GM19438 (cell line): ENCODE measurements around the gene SFMBT2.

Experiments
- ATAC-seq: cut with Tn5 transposase; IDR thresholded peaks from one replicate; pipeline ENCODE4 v1.9.1; 2021; ENCODE audit warnings: low read depth; ENCODE audit not compliant: unreplicated experiment

Gene SFMBT2

DNA sequence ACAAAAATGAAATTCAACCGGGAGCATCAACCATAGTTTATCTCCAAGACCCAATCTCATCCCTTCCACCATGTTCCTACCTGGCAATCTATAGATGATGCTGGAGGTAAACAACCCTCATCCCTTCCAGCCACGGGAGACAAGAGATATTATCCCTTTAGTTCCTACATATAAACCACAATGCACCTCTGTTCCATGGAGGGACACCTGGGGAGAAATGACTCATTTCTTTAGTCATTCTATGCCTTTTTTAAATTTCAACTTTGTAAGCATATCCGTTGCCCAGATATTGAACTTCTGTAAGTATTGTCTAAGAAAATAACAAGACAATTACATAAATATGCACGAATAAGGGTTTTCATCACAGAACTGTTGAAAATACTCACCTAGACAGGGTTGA is 15.5 kb upstream of the SFMBT2 start:
- no peak for ATAC-seq

- no peak for ATAC-seq
Observed at GRCh38 chr10:7425691-7426090, 14.9 kb upstream of the SFMBT2 start.

DNA sequence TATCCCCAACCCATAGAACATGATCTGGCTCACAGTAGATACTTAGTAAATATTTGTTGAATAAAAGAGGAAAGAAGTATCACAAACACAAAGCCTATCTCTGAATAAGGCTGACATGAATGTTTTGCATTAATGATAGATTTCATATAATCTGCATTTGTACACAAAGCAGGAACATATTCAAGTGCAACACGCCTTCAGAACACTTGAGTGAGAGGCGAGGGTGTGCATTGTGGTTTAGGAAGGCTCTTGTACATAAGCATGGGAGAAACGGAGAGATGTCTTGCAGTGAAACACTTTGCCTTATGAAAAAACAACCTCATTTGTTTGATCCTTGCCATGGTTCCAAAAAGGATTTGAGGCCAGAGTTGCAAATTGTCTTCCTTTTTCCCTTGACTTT is 14.1 kb upstream of the SFMBT2 start:
- ATAC-seq: no peak

- ATAC-seq: no peak
Observed at GRCh38 chr10:7424315-7424714, 13.5 kb upstream of the SFMBT2 start.

GRCh38 chr10:7423521-7423920 is 12.7 kb upstream of the SFMBT2 start:
- ATAC-seq: no peak

DNA sequence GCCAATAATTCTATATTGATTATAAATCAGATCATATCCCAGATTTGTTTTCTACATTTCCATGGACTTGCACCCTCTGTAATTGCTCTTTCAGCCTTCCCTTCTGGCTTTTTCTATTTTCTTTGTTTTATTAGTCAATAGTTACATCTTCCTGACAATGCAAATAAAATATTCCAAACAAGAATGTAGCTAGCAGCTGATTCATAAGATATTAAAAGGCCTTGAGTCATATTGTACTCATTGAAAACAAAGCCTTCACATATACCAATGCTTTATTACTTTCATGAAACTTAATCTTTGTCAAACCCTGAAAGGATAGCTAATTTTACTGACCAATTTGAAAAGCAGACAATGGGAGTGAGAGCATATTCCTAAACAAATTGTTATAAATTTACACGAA is 10.7 kb upstream of the SFMBT2 start:
- ATAC-seq: no peak

GRCh38 chr10:7419998-7420397 is 9.2 kb upstream of the SFMBT2 start:
- no peak for ATAC-seq

GRCh38 chr10:7417807-7418206 is 7.0 kb upstream of the SFMBT2 start:
- no peak for ATAC-seq

GRCh38 chr10:7417103-7417623 is 6.3 kb upstream of the SFMBT2 start:
- ATAC-seq: no peak

DNA sequence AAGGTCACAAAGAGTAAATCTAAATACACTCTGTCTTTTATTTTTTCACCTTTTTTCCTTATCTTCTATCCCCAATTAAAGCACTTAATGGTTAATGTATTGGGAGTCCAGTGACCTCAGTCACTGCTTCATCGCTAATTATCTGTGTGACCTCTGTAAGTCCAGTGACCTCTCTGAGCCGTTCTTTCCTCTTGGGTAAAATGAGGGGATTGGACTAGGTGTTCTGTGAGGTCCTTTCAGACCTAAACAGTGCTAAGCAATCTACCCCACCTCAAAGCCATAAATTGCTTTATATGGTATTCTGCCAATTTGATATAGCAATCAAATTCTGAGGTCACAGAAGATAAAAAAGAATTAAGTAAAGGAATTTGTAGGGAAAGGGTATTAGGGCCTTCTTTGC is 3.9 kb upstream of the SFMBT2 start:
- ATAC-seq: no peak

GRCh38 chr10:7412928-7413282 is 2.1 kb upstream of the SFMBT2 start:
- ATAC-seq: no peak

- ATAC-seq: no peak
Observed at GRCh38 chr10:7412237-7412927, 1.5 kb upstream of the SFMBT2 start.

DNA sequence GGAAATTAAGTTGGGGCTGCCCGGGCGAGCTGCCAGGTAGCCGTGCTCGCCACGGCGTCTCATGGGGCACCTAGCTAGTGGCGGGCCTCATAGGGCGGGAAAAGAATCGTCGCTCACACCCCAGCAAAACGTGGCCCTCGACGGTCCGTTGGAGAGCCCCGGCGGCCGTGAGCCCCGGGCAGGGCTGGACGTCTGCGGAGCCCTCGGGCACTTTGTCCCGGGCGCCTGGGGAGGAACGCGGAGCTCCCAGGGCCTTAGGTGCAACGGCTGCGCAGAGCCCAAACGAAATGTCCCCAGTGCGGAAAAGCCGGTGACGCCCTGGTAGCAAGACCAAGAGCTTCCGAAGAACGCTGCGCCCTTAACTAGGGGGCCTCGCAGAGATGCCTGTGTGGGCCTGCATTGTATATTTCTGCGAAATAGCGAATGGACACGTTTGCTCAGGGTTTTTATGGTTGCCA is 866 bp upstream of the SFMBT2 start:
- ATAC-seq: no peak

DNA sequence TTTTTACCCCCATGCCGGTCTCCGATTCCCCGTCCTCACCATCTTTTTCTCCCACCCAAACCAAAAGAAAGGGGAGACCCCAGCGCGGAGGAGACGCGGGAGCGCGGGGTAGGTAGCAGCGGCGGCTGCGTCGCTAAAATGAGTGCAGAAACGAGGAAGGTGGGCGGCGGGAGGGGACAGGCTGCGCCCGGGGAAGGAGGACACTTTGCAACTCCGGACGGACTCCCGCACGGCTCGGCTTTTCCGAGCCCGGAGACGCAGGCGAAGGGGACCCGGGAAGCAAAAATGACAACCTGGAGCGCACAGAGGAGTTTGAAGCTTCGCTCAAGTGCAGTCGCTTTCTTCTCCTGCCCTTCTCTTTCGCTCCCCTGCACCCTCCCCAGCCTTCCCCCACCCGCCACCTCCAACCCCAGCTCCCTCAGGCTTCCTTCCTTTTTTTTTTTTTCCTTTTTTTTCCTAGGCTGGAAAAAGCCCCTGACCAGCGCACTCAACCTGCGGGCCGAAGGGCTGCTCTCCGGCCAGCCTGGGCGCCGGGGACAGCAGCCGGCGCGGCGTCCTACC is 453 bp downstream of the SFMBT2 start:
- no peak for ATAC-seq

- ATAC-seq: no peak
Observed at GRCh38 chr10:7409732-7410168, 1.1 kb downstream of the SFMBT2 start.

DNA sequence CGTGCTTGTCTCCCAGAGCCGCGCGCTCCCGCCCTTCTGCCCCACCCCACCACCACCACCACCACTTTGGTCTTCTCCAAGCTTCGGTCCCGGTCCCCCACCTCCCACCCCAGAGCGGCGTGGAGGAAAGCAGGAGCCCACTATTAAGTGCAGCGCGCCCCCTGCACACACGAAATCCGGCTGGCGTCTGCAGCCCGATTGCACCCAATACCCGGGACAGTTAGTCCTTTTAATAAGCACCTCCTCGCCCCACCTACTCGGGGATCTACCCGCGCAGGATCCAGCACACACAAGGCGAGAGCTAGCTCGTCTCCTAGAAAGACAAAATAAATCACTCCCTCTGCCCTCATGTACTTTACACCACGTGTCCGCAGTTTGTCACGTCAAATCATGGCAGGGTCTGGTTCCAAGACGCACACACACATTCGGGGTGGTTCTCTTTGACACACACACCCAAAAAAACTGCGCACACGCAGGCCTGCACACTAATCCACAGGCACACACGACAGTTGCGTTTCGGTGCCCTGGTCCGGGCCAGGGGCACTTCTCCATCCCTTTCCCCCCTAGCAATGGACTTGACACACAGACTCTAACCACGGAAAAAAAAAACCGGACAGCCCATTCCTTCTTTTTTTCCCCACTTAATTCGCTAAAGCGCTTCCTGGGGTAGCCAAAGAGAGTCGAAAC is 1.6 kb downstream of the SFMBT2 start:
- peak; percentile 28 for ATAC-seq

GRCh38 chr10:7408291-7409044 is 2.4 kb downstream of the SFMBT2 start:
- no peak for ATAC-seq

DNA sequence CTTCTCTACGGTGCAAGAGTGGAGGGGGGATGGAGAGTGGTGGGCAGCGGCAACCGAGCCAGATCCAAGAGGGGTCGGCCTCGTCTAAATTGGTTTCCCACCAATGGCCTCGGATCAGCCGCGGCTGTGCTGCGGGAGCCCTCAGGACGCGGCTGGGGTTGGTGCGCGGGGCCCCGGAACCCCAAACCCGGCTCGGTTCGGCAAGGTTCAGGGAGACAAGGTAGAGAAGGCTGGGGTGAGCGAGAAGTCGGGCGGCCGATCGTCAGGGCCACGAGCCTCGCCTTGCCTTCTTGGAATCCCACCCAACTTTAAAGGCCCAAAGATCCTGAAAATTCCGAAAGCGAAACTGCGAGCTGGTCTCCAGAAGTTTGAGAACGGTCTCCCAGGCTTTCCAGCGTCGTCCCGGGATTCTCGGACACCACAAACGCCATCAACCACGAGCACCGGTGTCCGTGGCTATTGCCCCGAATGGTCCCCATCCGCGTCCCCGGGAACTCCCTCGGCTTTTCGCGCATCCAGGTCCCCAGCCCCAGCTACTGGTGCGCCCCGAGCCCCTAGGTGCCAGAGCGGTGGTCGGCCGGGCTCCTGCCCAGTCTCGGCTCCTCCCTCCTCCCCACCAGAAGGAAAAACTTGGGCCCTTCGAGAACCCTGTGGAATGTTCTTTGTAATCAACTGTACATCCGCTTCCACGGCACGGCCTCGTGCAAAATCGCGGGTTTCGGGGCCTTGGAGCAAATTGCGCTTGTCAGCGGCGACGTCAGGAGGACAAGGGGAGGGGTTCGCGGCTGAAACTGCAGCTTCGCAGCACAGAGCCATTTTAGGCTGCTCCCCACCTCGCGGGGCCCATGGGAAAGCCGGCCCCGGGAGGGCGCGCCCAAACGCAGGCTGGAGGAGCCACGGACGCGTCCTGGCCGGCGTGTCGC is 3.2 kb downstream of the SFMBT2 start:
- no peak for ATAC-seq

GRCh38 chr10:7406712-7407333 is 4.0 kb downstream of the SFMBT2 start:
- ATAC-seq: no peak

DNA sequence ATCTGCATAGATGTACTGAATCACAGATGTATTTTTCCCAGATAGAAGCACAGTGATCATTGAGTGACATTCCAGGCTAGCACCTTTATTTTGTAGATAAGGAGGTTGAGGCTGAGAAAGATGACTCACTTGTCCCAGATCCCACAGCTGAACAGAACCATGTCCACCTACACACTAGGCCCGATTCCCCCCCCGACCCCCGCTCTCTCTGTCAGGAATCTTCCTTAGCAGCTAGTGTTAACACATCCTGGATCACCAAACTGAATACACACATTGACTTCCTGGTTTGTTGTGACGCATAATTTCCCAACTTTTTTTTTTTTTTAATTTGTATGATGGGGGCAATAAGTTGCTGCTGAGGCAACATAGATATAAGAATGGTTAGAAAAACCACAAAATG is 5.2 kb downstream of the SFMBT2 start:
- ATAC-seq: no peak
